SK-N-SH (cell line): ENCODE data around the gene AZU1. TPM values are rescaled to one million over a fixed set of nuclear protein-coding genes. Genes with fewer than 3 reads are reported as not detected.
A peak's percentile ranks its signal among the peaks of the same experiment; 100 is the strongest.

Experiments
- CTCF ChIA-PET: fragments of 300-600, 350-600 bp; formaldehyde crosslinking; extraction: SDS; loops from one replicate; lab custom pipeline; 2021; lab: Yijun Ruan, JAX
- POLR2A ChIA-PET: fragments of 350-600 bp; sonication (Branson Sonifier 250); formaldehyde crosslinking; extraction: SDS; loops from one replicate; lab custom pipeline; 2020; ENCODE audit warnings: antibody characterized with exemption, inconsistent platforms; lab: Yijun Ruan, JAX
- DNase-seq: peaks from one replicate; pipeline ENCODE4 v3.0.0; 2012
- H2AFZ ChIP-seq: fragments of 200-600 bp; sonication (generic); 2 replicates; pipeline ENCODE4 v1.8.1; 2016; ENCODE audit warnings: antibody characterized with exemption, mild to moderate bottlenecking, low read depth
- H3F3A ChIP-seq: fragments of 200-600 bp; sonication (generic); replicated peaks from 2 replicates; pipeline ENCODE3; 2016; ENCODE audit warnings: antibody characterized with exemption, mild to moderate bottlenecking; ENCODE audit not compliant: insufficient read depth
- H3K27ac ChIP-seq, 2 experiments: fragments of 200-500 bp in 1 of 2; fragments of 200-600 bp in 1 of 2; sonication (Bioruptor generic) in 1 of 2; sonication (generic), shearing (Covaris generic) in 1 of 2; 2 replicates each; pipeline versions ENCODE4 v1.5.1 to v1.6.1; 2014 to 2016; ENCODE audit warnings: low read depth in 2 of 2, inconsistent platforms in 1 of 2, low read length in 1 of 2, mild to moderate bottlenecking in 1 of 2, mixed read lengths in 1 of 2
- H3K27me3 ChIP-seq: fragments of 200-600 bp; sonication (generic), shearing (Covaris generic); 2 replicates; pipeline ENCODE4 v1.6.1; 2016; ENCODE audit warnings: mixed run types; ENCODE audit not compliant: insufficient read depth
- H3K36me3 ChIP-seq, 2 experiments: fragments of 200-500 bp in 1 of 2; fragments of 200-600 bp in 1 of 2; sonication (Bioruptor generic) in 1 of 2; sonication (generic) in 1 of 2; replicated peaks in 1 of 2; 2 replicates each; pipeline versions ENCODE3 to v1.5.1; 2014 to 2016; ENCODE audit warnings: low read length in 1 of 2, mild to moderate bottlenecking in 1 of 2; ENCODE audit not compliant: insufficient read depth in 2 of 2, control insufficient read depth in 1 of 2
- H3K4me1 ChIP-seq, 2 experiments: fragments of 200-500 bp in 1 of 2; fragments of 200-600 bp in 1 of 2; sonication (Bioruptor generic) in 1 of 2; sonication (generic), shearing (Covaris generic) in 1 of 2; 2 replicates each; pipeline versions ENCODE4 v1.5.1 to v1.6.1; 2014 to 2016; ENCODE audit warnings: low read depth in 1 of 2, low read length in 1 of 2, mixed run types in 1 of 2; ENCODE audit not compliant: insufficient read depth in 2 of 2, control insufficient read depth in 1 of 2
- H3K4me2 ChIP-seq: fragments of 200-600 bp; sonication (generic), shearing (Covaris generic); 2 replicates; pipeline ENCODE4 v1.6.1; 2017; ENCODE audit warnings: mixed run types
- H3K4me3 ChIP-seq, 2 experiments: fragments of 200-500 bp in 1 of 2; fragments of 200-600 bp in 1 of 2; sonication (Bioruptor generic) in 1 of 2; sonication (generic), shearing (Covaris generic) in 1 of 2; 2 replicates each; pipeline versions ENCODE4 v1.5.1 to v1.8.1; 2014 to 2016; ENCODE audit warnings: low read depth in 2 of 2, inconsistent platforms in 1 of 2, low read length in 1 of 2, mild to moderate bottlenecking in 1 of 2, mixed read lengths in 1 of 2, moderate library complexity in 1 of 2
- H3K79me2 ChIP-seq: fragments of 200-600 bp; sonication (generic); 2 replicates; pipeline ENCODE4 v1.8.1; 2017; ENCODE audit warnings: mild to moderate bottlenecking; ENCODE audit not compliant: insufficient read depth
- H3K9ac ChIP-seq: fragments of 200-600 bp; sonication (generic); 2 replicates; pipeline ENCODE4 v1.6.1; 2017; ENCODE audit warnings: mixed run types
- H3K9me2 ChIP-seq: fragments of 200-600 bp; sonication (generic); 2 replicates; pipeline ENCODE4 v1.6.1; 2017; ENCODE audit warnings: mixed run types
- H3K9me3 ChIP-seq: fragments of 200-600 bp; sonication (generic); 2 replicates; pipeline ENCODE4 v1.6.1; 2017; ENCODE audit warnings: mixed run types, mild to moderate bottlenecking, moderate library complexity
- H4K20me1 ChIP-seq: fragments of 200-600 bp; sonication (generic); 2 replicates; pipeline ENCODE4 v1.6.1; 2017; ENCODE audit warnings: mild to moderate bottlenecking, mixed run types; ENCODE audit not compliant: insufficient read depth
- CHD2 ChIP-seq: fragments of 150-350 bp; IDR thresholded peaks from 2 replicates; pipeline ENCODE4 v1.6.1; 2018; ENCODE audit warnings: low read length; ENCODE audit not compliant: partially characterized antibody
- FOXJ3 ChIP-seq: sonication (generic); formaldehyde crosslinking; IDR thresholded peaks from 2 replicates; pipeline ENCODE4 v1.5.1; 2020; ENCODE audit warnings: mild to moderate bottlenecking, missing genetic modification reagents
- GATA2 ChIP-seq: sonication (generic); formaldehyde crosslinking; IDR thresholded peaks from 2 replicates; pipeline ENCODE4 v1.5.0; 2020; ENCODE audit warnings: mild to moderate bottlenecking, missing genetic modification reagents
- JUND ChIP-seq: IDR thresholded peaks from 2 replicates; pipeline ENCODE4 v1.4.0; 2012
- MEF2A ChIP-seq: IDR thresholded peaks from 2 replicates; pipeline ENCODE4 v1.4.0; 2012; ENCODE audit warnings: low read depth, borderline replicate concordance
- MXI1 ChIP-seq: IDR thresholded peaks from 2 replicates; pipeline ENCODE4 v1.6.1; 2012; ENCODE audit warnings: mild to moderate bottlenecking, low read depth, low read length, improper control_type of control experiment
- POLR2AphosphoS5 ChIP-seq: IDR thresholded peaks from 2 replicates; pipeline ENCODE4 v1.6.1; 2012; ENCODE audit warnings: low read depth, low read length
- RCOR1 ChIP-seq: fragments of 150-350 bp; IDR thresholded peaks from 2 replicates; pipeline ENCODE4 v1.6.1; 2017; ENCODE audit warnings: antibody characterized with exemption, low read length
- RXRA ChIP-seq: IDR thresholded peaks from 2 replicates; pipeline ENCODE4 v1.4.0; 2012; ENCODE audit warnings: low read depth, mild to moderate bottlenecking, borderline replicate concordance
- TCF12 ChIP-seq: IDR thresholded peaks from 2 replicates; pipeline ENCODE4 v1.4.0; 2012
- YY1 ChIP-seq: IDR thresholded peaks from 2 replicates; pipeline ENCODE4 v1.4.0; 2012; ENCODE audit warnings: low read depth, mild to moderate bottlenecking
- WGBS: methylation state at CpG from one replicate; pipeline ENCODE4 v1.1.6; 2017; ENCODE audit warnings: low lambda C conversion rate; 5-methylcytosine and 5-hydroxymethylcytosine counted together
- polyA plus RNA-seq, 3 experiments: library from polyadenylated mRNA; depleted of rRNA; stranded (reverse); fragments of >200 nt; gene quantifications; 2 replicates each; pipeline ENCODE4 v1.2.3, GENCODE V29; 2012

AZU1 gene
- polyA plus RNA-seq, 1 of the 3 experiments (the other 2 are of a cell fraction), result 0.15 TPM

GRCh38 chr19:802498-803098 is 25.0 kb upstream of the AZU1 start:
- Histone ChIP-seq H3K9me3 (no peaks in the 10 kb centered on the region), H2AFZ (no peak overlapping the region), H3K36me3 (peaks cover 34 to 61% of the 10 kb centered on the region in 2 experiments), H3F3A (peaks cover 4% of the 10 kb centered on the region), H3K27ac (no peak overlapping the region; a peak in 1 of 4 replicates), H3K4me1 (peaks cover 29 to 41% of the 10 kb centered on the region in 2 experiments; a peak in 3 of 4 replicates), H3K27me3 (no peaks in the 10 kb centered on the region), H3K4me2 (peak overlapping the region; percentile 29; the same call in 1 of the 2 replicates), H3K79me2 (peaks cover 98% of the 10 kb centered on the region), H3K4me3 (no peak overlapping the region), H3K9me2 (no peaks in the 10 kb centered on the region), H3K9ac (no peak overlapping the region), H4K20me1 (peaks cover 97% of the 10 kb centered on the region)
- TF ChIP-seq RCOR1, result no peak
- TF ChIP-seq RXRA, result no peak
- no peak for TF ChIP-seq YY1
- no peak for TF ChIP-seq POLR2AphosphoS5
- TF ChIP-seq CHD2, result no peak
- no peak for DNase-seq
- ChIA-PET POLR2A (no interaction called here), CTCF (interaction anchor here (0.9 to 1.5 kb wide), 3 partner anchors 28 to 119 kb away, joined by 3 to 5 read pairs (median 3); no protein-coding TSS in a partner anchor)
- 88% methylated on average over 25 of the region's 28 CpGs for WGBS

DNA sequence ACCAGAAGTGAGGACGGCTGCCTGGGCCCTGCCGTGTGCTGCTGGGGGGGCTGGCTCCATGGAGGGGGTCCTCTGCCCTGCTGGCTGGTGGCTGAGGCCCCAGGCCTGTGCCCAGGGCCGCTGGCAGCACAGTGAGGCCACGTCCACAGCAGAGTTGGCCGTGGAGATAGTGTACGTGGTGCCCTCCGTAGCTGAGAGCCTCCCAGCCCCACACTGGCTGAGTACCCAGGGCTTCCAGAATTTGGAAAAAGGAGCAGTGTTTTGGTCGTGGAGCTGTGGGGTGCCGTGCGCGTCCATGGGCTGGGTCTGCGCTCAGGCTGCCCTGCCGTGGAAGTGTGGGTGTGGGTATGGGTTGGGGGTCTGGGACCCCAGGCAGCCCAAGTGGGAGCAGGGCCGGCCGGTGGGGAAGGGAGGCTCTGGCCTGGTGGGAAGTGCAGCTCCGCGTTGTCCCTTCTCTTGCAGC is 24.5 kb upstream of the AZU1 start:
- Histone ChIP-seq H3K4me1 (peaks cover 29 to 41% of the 10 kb centered on the region in 2 experiments; a peak in 3 of 4 replicates), H3K4me3 (no peak overlapping the region), H3K9me3 (no peaks in the 10 kb centered on the region), H4K20me1 (peaks cover 100% of the 10 kb centered on the region), H3K27ac (no peak overlapping the region; a peak in 1 of 4 replicates), H3K27me3 (no peaks in the 10 kb centered on the region), H3F3A (peaks cover 8% of the 10 kb centered on the region), H3K9me2 (no peaks in the 10 kb centered on the region), H3K36me3 (peaks cover 39 to 67% of the 10 kb centered on the region in 2 experiments), H2AFZ (no peak overlapping the region), H3K4me2 (peak overlapping the region; percentile 29; the same call in 1 of the 2 replicates), H3K79me2 (peaks cover 99% of the 10 kb centered on the region), H3K9ac (no peak overlapping the region)
- no peak for DNase-seq
- TF ChIP-seq JUND (no peak), GATA2 (CRISPR knock-in tag) (no peak), MEF2A (no peak), POLR2AphosphoS5 (no peak), FOXJ3 (no peak), TCF12 (no peak), MXI1 (no peak)
- WGBS, result 100% methylated on average over 1 of the region's 17 CpGs
- CTCF ChIA-PET, result interaction anchor here (0.9 kb wide), 1 partner anchor 33 kb away, joined by 3 read pairs; no protein-coding TSS in a partner anchor
- POLR2A ChIA-PET, result no interaction called here
